GM18526 (cell line): ENCODE measurements around the gene THADA.

Experiments
- POLR2A ChIP-seq: IDR thresholded peaks from 3 replicates; pipeline ENCODE4 v1.6.1; 2011; ENCODE audit not compliant: insufficient read length; ENCODE audit errors: extremely low read depth

The THADA gene

DNA sequence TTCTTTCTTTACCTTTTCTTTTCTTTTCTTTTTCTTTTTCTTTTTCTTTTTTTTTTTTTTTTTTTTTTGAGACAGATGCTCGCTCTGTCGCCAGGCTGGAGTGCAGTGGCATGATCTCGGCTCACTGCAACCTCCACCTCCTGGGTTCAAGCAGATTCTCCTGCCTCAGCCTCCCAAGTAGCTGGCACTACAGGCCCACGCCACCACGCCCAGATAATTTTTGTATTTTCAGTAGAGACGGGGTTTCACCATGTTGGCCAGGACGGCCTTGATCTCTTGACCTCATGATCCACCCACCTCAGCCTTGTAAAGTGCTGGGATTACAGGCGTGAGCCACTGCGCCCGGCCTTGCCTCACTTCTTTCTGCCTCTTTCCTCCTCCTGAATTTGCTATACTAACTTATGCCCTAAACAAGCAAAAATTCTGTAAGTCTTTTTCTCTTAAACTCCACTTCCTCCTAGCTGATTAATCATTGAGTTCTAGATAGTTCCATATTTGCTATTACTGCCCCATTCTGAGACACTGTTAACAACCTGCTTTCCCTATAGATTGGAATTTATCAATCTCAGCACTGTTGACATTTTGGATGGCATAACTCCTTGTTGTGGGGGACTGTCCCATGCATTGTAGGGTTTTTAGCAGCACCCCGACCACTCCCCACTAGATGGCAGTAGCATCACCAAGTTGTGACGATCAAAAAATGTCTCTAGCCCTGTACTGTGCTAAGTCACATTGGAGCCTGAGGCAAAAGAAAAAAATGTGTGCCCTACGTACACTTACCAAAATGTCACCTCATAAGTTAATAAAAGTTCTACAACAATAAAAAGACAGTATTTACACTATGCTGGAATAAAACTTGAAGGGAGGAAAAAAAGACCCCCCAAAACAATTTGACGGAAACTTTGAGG, 16.4 kb upstream of the THADA start:
- TF ChIP-seq POLR2A: no peak

DNA sequence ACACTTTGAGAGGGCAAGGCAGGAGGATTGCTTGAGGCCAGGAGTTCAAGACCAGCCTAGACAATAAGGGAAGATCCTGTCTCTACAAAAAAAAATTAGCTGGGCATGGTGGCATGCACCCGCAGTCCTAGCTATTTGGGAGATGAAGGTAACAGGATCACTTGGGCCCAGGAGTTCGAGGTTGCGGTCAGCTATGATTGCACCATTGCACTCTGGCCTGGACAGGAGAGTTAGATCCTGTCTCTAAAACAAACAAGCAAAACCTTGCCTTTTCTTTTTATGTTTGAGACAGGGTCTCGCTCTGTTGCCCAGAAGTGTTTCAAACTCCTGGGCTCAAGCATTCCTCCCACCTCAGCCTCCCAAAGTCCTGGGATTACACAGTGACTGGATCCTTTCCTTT, 14.5 kb upstream of the THADA start:
- no peak for TF ChIP-seq POLR2A

DNA sequence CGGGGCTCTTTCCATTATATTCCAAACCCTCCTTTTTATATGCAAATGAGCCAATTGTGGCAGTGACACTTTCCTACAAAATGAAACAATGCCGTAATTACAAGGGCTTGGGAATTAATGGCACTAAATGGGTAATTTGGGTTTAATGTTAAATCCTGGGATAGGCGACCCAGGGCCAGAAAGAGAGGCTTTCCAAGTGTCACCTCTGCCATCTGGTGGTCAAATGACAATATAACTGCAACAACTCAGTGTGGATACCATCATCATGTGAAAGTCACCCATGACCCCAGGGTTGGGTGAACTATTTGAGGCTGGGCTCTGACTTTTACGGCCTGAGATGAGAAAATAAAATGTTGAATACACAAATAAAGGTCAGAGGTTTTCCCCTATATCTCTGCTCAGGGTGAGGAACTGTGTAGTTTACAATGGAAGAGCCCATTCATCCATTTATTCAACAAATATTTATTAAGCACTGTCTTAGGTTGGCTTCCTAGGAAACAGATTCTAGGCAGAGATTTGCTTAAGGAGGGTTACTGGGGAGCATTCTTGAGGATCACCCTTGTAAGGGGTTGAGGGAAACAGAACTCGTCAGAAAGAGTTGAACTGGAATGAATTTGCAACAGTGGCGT, 13.6 kb upstream of the THADA start:
- TF ChIP-seq POLR2A: no peak

DNA sequence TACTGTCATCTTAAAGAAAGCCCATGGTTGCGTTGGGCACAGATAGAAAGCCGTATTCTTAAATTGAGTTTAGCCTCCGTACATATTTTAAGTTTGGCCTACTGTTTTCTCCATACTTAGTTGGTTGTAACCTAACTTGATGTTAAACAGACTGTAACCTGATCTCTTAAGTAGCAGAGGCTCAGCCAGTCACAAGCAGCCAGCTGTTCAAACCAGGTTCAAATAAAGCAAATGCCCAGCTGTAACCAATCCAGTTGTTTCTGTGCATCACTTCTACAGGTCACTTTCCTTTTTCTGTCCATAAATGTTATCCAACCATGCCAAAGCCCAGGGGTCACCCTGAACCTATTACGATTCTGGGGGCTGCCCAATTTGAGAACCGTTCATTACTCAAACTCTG, 10.0 kb upstream of the THADA start:
- TF ChIP-seq POLR2A: no peak

DNA sequence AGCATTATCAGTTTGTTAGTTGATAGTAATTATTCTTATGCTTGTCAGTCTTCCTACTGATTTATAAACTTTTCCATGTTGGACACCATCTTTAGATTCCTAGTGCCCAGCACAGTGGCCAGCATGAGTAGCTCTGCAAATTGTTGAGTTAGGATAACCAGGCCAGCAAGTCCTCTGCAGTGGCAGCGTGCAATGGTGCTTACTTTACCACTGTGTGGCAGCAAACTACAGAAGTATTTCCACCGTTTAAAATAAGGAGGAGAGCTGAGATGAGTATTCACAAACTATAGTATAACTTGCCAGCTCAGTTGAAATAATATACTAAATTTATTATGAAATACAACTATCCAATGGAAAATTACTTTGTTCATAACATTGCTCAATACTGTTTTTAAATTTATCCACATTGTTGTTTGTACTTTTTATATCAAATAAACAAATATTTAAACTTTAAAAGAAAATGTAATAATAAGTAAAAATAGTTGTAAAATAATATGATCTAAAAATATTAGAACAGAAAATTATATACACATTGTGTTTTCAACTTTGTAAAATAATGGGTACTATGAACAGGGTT, 9.3 kb upstream of the THADA start:
- no peak for TF ChIP-seq POLR2A

DNA sequence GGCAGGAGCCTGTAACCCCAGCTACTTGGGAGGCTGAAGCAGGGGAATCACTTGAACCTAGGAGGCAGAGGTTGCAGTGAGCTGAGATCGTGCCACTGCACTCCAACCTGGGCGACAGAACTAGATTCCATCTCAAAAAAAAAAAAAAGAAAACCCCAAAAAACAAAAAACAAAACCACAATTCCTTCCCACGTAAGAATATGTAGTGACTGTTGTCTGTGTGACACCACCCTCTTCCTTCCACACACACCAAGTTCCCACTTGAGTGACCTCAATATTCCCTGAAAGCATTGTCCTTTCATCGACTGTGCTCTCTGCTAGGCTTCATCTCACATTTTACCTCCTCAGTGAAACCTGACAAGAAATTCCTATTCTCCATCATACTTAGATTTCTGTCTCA, 8.8 kb upstream of the THADA start:
- no peak for TF ChIP-seq POLR2A

DNA sequence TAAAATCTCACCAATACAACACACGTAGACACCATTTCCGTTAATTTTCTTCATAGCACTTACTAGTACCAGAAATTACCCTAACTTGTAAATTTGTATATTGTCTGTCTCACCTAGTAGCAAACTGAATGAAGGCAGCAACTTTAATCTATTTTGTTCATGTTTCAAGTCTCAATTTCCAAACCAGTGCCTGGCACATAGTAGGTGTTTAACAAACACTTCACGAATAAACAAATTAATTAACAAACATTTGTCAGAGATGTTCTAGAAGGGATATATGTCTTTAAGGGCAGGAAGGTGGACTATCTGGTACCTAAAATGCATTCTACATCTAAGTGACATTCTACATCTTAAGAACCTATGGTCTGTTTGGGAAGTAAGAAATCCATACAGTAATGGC, 963 bp downstream of the THADA start:
- TF ChIP-seq POLR2A: no peak

DNA sequence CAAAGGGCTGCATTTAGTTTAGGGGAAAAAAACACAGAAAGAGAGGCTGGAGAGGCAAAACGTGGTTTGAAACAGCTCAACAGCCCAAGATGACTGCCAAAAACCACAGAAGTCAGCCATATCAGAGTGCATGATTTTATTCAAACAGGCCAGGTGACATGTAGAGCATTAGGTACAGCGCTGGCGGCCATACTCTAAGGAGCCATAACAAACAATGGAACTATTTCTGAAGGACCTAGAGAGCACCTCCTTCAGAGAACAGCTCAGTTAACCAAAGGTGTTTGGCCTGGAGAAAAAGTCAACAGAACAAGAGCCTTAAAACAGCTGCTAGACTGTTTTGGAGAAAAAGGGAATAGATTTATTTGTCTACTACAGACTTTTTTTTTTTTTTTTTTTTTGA, 2.6 kb downstream of the THADA start:
- TF ChIP-seq POLR2A: no peak

DNA sequence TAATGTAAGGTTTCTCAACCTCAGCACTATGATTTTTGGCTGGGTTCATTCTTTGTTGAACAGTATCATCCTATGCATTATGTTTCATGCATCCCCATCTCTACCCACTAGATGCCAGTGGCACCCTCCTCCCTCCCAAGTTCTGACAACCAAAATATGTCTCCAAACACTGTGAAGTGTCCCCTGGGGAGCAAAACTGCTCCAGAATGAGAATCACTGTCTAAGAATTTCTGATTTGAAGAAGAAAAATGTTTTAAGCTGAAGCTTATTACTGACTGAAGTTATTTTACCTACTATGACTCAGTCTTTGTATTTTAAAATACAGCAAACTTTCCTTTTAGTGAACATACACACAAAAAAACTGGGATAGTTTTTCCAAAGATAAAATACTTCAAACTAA, 3.4 kb downstream of the THADA start:
- TF ChIP-seq POLR2A: no peak

DNA sequence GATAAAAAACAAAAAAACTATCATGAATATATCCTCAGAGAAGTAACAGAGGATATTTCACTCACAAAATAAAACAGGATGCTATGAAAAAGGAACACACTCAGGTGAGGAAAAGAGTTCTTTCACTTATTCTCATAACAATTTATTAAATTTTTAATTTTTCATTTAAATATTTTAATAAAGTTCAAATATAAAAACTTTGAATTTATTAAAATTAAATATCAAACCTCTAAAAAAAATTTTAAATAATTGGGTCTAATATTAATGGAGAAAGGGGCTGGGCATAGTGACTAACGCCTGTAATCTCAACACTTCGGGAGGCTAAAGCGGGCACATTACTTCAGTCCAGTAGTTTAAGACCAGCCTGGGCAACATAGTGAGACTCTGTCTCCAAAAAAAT, 10.1 kb downstream of the THADA start:
- no peak for TF ChIP-seq POLR2A

DNA sequence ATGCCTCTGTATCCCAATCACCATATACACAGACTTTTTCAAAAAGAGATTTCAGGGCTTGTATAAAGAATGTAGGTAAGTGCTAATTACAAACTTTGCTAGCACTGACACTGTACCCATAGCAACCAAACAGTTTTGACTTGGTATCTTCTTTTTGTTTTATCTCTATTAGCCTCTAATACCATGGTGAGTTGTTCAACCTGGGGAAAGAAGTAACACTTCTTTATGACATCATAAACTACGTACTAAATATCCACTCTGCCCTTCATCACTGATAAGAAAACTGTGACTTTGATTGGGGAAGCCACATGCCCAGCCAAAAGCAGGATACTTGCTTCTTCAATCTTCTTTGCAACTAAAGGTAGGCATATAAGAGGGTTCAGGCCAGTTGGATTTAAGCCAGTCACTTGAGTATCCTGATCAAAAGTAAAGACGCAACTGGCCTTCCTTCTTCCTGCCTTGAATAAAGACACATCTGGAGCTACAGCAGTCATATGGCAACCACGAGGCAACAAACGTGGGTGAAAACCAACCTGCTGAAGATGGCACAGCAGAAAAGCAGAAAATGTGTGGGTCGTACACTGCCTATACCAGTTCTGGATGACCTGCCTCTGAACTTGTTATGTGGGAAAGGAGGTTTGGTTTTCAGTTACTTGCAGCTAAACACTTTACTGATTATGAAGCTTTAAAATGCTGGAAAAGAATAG, 16.4 kb downstream of the THADA start:
- no peak for TF ChIP-seq POLR2A

DNA sequence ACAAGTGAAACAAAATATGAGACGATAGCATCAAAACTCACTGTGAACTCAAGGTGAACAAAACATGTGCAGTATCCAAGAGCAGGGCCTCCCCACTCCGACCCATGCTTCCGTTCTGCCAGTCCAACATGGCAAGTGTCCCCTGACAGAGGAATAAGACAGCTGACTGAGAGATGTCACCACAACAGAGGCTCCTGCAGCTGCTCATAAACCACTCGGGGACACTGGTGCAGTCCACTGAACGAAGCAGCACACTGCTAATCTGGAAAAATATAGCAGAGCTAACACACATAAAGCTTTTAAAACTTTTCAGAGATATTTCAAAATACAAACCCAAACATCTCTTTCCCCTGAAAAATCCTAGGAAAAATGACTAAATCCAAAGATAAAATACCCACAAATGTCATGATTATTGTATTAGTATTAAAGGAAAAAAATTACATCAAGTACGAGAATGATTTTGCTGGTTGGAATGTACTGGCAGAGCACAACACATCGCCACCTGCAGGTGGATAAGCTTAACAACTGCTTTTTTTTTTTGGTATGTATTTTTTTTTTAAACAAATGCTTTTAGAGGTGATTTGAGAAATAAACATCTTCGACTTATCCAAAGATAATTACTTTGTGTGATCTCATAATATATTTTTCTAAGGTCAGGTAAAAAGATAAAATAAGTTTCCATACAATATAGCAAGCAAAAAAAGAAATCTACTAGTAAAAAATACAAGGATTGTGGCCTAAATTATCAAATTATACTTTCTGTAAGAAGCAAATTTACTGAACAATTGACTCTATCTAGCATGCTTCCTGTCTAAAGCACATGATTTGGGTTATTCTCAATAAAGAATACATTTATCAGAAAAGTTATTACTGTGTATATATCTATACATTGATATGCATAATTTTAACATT, 18.6 kb downstream of the THADA start:
- no peak for TF ChIP-seq POLR2A

DNA sequence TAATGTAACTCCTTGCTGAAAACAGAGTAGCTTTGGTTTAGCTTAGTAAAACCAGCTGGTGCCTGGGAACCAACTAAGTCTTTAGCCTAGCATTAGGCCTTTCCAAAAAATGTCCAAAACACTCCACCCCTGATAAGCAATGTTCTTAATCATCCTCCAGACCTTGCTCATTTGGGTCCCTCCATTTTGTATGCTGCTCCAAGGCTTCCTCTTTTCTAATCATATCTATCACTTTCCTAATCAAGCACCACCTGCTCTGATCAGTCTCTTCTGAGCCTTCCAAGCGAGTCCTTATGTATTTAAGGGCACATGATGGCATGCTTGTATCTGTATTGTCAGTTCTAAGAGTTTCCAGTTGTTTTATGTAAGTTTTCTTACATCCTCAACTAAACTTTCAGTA, 23.6 kb downstream of the THADA start:
- TF ChIP-seq POLR2A: no peak

DNA sequence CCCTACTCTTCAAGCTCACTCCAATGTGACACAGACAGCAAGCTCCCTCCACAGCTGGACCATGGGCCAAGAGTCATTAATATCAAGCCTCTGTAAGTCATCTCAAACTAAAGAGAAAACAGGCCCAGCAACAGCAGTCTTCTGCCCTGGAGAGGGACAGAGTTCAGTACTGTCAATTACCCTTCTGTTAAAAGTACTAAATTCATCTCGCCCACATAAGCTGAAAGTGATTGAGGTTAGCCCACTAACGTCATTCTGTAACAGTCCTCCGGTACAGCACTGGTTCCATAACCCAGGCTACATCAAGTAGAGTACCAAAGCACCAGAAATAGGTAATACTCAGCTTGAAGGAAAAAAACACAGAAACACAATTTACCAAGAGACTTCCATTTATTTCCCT, 25.9 kb downstream of the THADA start:
- TF ChIP-seq POLR2A: no peak

DNA sequence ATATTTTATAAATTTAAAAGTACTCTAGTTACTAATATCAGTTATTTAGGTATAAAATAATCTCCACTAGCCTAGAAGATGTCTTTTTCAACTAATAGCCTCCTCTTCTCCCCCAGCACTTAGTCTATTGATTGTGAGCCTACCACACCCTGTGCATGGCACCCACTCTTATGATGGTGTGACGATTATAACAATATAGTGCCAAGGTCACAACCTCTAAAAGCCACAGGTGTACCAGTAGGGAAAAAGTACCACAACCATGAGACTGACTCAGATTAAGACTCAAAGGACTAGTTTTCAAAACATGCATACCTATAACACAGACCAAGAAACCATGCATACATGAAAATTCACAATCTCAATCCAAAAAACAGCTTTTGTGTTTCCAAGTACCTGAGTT, 27.6 kb downstream of the THADA start:
- no peak for TF ChIP-seq POLR2A
